ENCODE measurements around the gene STRN.
"Not testable (repeated sequence)": the region's sequence is repeated elsewhere in the genome, so short reads cannot be mapped to it uniquely, and the experiment has no call there.

DNA sequence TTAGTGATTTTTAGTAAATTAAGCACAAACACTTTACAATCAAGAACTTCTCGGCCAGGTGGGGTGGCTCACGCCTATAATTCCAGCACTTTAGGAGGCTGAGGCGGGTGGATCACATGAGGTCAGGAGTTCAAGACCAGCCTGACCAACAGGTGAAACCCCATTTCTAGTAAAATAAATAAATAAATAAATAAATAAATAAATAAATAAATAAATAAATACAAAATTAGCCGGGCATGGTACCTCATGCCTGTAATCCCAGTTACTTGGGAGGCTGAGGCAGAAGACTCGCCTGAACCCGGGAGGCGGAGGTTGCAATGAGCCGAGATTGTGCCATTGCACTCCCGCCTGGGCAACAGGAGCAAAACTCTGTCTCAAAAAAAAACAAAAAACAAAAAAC is 79.2 kb downstream of the STRN start:
- not testable (repeated sequence) for TF ChIP-seq TARDBP (IDR thresholded peaks at IDR 0.05); NFRKB (IDR thresholded peaks at IDR 0.05); ELF4 (IDR thresholded peaks at IDR 0.05); BHLHE40 (IDR thresholded peaks at IDR 0.05; ENCODE audit: borderline replicate concordance); FOXK2 (IDR thresholded peaks at IDR 0.05); FOXA1 (IDR thresholded peaks at IDR 0.05); FOXM1 (IDR thresholded peaks at IDR 0.05; ENCODE audit: borderline replicate concordance); HDGF (IDR thresholded peaks at IDR 0.05; ENCODE audit: borderline replicate concordance); CTBP1 (IDR thresholded peaks at IDR 0.05; ENCODE audit: borderline replicate concordance)
- TF ChIP-seq, protein P1, sequence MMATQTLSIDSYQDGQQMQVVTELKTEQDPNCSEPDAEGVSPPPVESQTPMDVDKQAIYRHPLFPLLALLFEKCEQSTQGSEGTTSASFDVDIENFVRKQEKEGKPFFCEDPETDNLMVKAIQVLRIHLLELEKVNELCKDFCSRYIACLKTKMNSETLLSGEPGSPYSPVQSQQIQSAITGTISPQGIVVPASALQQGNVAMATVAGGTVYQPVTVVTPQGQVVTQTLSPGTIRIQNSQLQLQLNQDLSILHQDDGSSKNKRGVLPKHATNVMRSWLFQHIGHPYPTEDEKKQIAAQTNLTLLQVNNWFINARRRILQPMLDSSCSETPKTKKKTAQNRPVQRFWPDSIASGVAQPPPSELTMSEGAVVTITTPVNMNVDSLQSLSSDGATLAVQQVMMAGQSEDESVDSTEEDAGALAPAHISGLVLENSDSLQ (IDR thresholded peaks at IDR 0.05) = not testable (repeated sequence)
